GM10248 (cell line): ENCODE results near the gene PRDM11.

Experiments used
- CTCF ChIA-PET: fragments of 300-600 bp; sonication (Branson Sonifier 250); formaldehyde crosslinking; extraction: SDS; loops from one replicate; lab custom pipeline; 2021; ENCODE audit warnings: antibody characterized with exemption; lab: Yijun Ruan, JAX
- POLR2A ChIA-PET: fragments of 350-650 bp; sonication (Branson Sonifier 250); formaldehyde crosslinking; extraction: SDS; loops from one replicate; lab custom pipeline; 2020; ENCODE audit warnings: antibody characterized with exemption; lab: Yijun Ruan, JAX
- DNase-seq: peaks from one replicate; pipeline ENCODE4 v3.0.0; 2012; ENCODE audit errors: extremely low spot score
- TF ChIP-seq, protein P1 (sequence below): IDR thresholded peaks from 2 replicates; pipeline ENCODE4 v1.5.1; 2012; ENCODE audit warnings: mild to moderate bottlenecking, low read depth; ENCODE audit errors: extremely low read depth, missing control alignments, control extremely low read depth

PRDM11 gene

DNA sequence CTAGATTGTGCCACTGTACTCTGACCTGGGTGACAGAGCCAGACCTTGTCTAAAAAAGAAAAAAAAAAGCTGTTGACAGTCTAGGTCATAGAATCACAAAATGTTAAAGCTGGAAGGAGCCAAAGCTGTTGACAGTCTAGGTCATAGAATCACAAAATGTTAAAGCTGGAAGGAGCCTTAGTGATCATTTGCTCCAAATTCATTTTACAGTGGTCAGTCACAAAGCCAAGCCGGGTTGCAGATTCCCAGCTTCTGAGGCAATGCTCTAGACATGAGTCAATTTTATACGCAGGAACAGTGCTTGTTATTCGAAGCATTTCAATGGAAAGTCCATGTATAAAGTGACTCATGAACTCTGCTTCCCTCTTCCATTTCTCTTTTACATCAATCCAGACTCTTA, 92.3 kb downstream of the PRDM11 start:
- CTCF ChIA-PET = interaction anchor here (1.0 kb wide), 1 partner anchor 36 kb away, joined by 3 read pairs; no protein-coding TSS in a partner anchor
- POLR2A ChIA-PET = no interaction called here

DNA sequence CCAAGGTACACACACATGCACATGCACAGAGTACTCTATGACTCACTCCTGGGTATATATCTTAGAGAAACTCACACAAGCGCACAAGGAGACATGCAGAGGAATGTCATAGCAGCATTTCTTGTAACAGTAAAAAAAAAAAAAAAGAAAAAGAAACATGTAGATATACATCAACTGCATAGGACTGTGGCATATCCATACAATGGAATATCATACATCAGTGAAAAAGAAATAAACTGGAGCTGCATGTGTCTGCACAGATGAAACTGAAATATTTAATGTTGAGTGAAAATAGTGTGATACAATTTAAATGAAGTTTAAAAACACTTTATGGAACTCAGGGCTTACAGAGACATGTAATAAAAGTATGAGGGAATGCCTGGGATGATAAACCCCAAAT, 93.3 kb downstream of the PRDM11 start:
- CTCF ChIA-PET = no interaction called here
- TF ChIP-seq, protein P1, sequence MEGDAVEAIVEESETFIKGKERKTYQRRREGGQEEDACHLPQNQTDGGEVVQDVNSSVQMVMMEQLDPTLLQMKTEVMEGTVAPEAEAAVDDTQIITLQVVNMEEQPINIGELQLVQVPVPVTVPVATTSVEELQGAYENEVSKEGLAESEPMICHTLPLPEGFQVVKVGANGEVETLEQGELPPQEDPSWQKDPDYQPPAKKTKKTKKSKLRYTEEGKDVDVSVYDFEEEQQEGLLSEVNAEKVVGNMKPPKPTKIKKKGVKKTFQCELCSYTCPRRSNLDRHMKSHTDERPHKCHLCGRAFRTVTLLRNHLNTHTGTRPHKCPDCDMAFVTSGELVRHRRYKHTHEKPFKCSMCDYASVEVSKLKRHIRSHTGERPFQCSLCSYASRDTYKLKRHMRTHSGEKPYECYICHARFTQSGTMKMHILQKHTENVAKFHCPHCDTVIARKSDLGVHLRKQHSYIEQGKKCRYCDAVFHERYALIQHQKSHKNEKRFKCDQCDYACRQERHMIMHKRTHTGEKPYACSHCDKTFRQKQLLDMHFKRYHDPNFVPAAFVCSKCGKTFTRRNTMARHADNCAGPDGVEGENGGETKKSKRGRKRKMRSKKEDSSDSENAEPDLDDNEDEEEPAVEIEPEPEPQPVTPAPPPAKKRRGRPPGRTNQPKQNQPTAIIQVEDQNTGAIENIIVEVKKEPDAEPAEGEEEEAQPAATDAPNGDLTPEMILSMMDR = no peak
- no peak for DNase-seq
- POLR2A ChIA-PET = no interaction called here

More for the DNA sequence above, 92.3 kb downstream of the PRDM11 start:
- no peak for DNase-seq
- TF ChIP-seq, protein P1 = no peak

DNA sequence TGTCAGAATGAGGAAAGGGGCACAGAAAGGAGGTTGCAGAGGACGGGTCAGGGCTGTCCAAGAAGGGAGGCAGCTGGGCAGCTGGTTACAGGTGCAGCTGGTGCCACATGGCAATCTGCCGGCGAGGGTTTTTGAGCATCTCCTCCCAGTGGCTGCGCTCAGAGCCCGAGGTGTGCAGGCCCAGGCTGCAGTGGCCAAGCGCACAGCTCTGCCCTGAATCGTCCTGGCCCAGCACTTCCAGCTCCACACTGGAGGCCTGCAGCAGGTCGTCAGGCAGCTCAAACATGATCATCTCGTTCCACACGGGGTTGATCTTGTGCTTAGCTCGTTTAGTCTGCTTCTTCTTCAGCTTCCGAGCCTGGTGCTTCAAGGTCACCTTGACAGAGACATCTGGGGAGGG, 97.5 kb downstream of the PRDM11 start:
- ChIA-PET CTCF (interaction anchor here (1.2 to 6.0 kb wide), 4 partner anchors 9 to 136 kb away, joined by 3 to 39 read pairs (median 6); no protein-coding TSS in a partner anchor), POLR2A (no interaction called here)
- no peak for DNase-seq
- TF ChIP-seq, protein P1 = no peak

DNA sequence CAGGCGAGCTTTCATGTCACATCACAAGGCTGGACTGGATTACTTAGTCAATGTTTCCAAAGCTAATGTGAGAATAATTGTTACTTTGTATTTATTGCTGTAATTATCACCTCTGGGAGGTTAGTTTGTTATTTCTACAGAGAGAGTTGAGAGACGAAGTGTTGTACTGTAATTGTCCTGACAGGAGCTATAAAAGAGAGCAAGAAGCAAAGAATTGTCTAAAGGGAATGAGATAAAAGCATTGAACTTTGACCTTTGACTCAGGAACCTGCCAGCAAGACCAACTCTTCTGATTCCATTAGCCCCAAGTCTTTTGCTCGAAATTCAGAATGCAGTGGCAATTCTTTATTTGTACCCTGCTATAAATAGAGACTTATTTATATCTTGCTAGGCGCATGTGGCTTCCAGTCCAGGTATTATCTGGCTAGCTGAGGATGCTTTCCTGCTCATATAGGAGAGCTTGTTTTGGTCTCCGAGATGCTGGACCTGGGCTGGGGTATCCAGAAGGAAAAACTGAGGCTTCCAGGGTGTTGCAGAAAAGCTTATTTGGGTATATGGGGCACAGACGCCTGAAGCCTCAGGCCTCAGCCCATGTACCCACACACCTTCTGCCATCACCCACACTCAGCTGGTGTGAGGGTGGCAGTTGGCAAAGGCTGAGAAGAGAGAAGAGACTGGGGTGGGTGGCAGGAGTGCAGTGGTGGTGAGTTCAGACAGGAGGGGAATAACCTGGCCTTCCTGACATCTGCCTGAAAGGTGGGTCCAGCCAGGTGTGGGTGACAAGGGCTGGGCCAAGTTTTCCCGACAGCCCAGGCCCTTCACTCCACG, 99.0 kb downstream of the PRDM11 start:
- TF ChIP-seq, protein P1 = no peak
- ChIA-PET POLR2A (no interaction called here), CTCF (interaction anchor here (1.0 to 6.0 kb wide), 3 partner anchors 8 to 335 kb away, joined by 4 to 39 read pairs (median 10); no protein-coding TSS in a partner anchor)
- DNase-seq = no peak

DNA sequence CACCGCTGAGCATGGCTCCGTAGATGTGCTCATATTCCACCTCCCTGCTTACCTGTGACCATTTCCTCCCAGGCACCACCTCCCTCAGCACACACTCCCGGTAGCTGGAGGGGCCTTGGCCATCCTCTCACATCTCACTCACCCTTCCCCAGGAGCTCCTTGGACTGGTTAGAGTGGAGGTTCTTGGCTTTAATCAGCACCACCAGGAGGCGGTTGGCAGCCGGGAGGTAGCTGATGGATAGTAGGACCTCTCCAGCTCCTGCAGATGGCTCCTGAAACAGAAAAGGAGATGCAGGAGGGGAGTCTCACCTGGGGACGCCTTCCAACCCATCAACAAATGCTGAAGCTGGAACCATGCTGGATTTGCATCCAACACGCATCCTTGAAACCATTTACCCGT, 99.8 kb downstream of the PRDM11 start:
- TF ChIP-seq, protein P1 = no peak
- DNase-seq = no peak
- CTCF ChIA-PET = interaction anchor here (6.0 kb wide), 1 partner anchor 12 kb away, joined by 39 read pairs; no protein-coding TSS in a partner anchor
- POLR2A ChIA-PET = no interaction called here

DNA sequence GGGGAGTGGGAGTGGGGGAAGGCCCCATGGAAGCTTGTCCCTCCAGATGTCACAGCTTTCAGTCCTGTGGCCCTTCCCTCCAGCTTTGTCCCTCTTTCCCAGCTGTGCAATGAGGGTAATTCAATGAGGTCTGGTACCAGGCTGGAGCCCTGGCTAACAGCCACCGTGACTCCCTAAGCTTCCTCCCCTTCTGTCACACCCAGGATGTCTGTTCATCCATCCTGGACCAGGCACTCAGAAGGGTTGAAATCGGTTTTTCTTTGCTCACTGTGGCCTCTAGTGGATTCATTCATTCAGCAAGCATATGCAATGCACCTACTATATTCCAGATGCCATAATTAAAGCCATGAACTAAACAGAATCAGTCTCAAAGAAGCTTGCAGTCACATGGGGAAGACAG, 101.0 kb downstream of the PRDM11 start:
- ChIA-PET POLR2A (no interaction called here), CTCF (interaction anchor here (1.5 to 6.0 kb wide), 2 partner anchors 13 to 23 kb away, joined by 4 to 39 read pairs; no protein-coding TSS in a partner anchor)
- no peak for DNase-seq
- TF ChIP-seq, protein P1 = no peak
